ENCODE results near the gene TCP11L2. TPM values are rescaled to one million over a fixed set of nuclear protein-coding genes. Genes with fewer than 3 reads are reported as not detected.

The TCP11L2 gene
- total and polyA plus RNA-seq, 2 of the 13 experiments (the other 11 are each of a cell fraction or from before 2014, with no cell fraction given) = 4.6 to 24.1 TPM

DNA sequence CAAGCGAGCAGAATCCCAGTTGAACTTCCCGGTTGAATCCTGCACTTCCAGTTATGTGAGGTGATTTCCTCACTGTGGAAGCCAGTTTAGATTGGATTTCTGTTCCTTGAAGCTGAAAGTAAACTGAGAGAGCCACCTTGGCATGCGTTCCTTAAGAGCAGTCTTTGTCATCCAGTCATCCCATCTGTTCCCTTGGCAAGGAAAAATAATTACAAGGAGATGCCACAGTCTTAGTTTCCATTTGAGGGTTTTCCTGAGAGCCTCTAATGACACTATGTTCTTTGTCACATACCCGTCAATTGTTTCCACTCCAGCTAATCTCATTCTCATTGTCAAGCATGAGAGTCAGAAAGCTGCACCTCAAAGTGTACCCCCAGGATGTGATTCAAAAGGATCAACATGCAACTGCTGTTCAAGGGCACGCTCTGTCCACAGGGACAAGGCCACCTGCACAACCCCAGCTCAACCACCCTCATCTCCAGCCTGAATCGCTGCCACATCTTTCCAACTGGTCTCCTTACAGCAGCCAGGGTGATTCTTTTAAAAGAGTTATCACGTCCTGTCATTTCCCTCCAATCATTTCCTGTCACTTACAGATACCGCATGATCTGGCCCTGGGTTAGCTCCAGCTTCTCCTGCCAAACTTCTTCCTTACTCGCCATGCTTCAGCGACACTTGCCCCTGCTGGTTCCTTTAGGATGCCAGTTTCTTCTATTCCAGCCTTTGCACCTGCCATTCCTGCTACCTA lies 18.0 kb upstream of the TCP11L2 start (continued):
- TF ChIP-seq, protein P1, sequence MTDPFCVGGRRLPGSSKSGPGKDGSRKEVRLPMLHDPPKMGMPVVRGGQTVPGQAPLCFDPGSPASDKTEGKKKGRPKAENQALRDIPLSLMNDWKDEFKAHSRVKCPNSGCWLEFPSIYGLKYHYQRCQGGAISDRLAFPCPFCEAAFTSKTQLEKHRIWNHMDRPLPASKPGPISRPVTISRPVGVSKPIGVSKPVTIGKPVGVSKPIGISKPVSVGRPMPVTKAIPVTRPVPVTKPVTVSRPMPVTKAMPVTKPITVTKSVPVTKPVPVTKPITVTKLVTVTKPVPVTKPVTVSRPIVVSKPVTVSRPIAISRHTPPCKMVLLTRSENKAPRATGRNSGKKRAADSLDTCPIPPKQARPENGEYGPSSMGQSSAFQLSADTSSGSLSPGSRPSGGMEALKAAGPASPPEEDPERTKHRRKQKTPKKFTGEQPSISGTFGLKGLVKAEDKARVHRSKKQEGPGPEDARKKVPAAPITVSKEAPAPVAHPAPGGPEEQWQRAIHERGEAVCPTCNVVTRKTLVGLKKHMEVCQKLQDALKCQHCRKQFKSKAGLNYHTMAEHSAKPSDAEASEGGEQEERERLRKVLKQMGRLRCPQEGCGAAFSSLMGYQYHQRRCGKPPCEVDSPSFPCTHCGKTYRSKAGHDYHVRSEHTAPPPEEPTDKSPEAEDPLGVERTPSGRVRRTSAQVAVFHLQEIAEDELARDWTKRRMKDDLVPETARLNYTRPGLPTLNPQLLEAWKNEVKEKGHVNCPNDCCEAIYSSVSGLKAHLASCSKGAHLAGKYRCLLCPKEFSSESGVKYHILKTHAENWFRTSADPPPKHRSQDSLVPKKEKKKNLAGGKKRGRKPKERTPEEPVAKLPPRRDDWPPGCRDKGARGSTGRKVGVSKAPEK (CRISPR knock-in tag; IDR thresholded peaks at IDR 0.05; ENCODE audit: borderline replicate concordance) = peak; percentile 54; the same call in 1 of the 2 replicates
- TF ChIP-seq KAT2B (IDR thresholded peaks at IDR 0.05; ENCODE audit: borderline replicate concordance, low read depth, low read length) (no peak), HNRNPL (IDR thresholded peaks at IDR 0.05; ENCODE audit: low read depth, low read length) (no peak), ZNF775 (CRISPR knock-in tag; IDR thresholded peaks at IDR 0.05; ENCODE audit: borderline replicate concordance) (no peak), DNMT3B (CRISPR knock-in tag; conservative IDR thresholded peaks at IDR 0.05) (no peak), SUZ12 (IDR thresholded peaks at IDR 0.05; ENCODE audit: low read depth, low read length) (no peak), MEIS2 (CRISPR knock-in tag; IDR thresholded peaks at IDR 0.05) (peak; percentile 86; the same call in 1 of the 2 replicates), ZFYVE20 (CRISPR knock-in tag; IDR thresholded peaks at IDR 0.05; ENCODE audit: borderline replicate concordance, low read depth) (no peak), GTF3A (CRISPR knock-in tag; conservative IDR thresholded peaks at IDR 0.05) (no peak), ZNF337 (CRISPR knock-in tag; IDR thresholded peaks at IDR 0.05; ENCODE audit: borderline replicate concordance, low read depth) (no peak), SIN3A (IDR thresholded peaks at IDR 0.05; ENCODE audit: borderline replicate concordance, low read depth, low read length) (no peak), MEF2D (CRISPR knock-in tag; IDR thresholded peaks at IDR 0.05) (peak; percentile 88), ZNF761 (CRISPR knock-in tag; conservative IDR thresholded peaks at IDR 0.05) (no peak), ZSCAN22 (CRISPR knock-in tag; IDR thresholded peaks at IDR 0.05) (no peak), ZNF446 (CRISPR knock-in tag; IDR thresholded peaks at IDR 0.05) (no peak)
- TF ChIP-seq, protein P2, sequence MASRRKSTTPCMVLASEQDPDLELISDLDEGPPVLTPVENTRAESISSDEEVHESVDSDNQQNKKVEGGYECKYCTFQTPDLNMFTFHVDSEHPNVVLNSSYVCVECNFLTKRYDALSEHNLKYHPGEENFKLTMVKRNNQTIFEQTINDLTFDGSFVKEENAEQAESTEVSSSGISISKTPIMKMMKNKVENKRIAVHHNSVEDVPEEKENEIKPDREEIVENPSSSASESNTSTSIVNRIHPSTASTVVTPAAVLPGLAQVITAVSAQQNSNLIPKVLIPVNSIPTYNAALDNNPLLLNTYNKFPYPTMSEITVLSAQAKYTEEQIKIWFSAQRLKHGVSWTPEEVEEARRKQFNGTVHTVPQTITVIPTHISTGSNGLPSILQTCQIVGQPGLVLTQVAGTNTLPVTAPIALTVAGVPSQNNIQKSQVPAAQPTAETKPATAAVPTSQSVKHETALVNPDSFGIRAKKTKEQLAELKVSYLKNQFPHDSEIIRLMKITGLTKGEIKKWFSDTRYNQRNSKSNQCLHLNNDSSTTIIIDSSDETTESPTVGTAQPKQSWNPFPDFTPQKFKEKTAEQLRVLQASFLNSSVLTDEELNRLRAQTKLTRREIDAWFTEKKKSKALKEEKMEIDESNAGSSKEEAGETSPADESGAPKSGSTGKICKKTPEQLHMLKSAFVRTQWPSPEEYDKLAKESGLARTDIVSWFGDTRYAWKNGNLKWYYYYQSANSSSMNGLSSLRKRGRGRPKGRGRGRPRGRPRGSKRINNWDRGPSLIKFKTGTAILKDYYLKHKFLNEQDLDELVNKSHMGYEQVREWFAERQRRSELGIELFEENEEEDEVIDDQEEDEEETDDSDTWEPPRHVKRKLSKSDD (CRISPR knock-in tag; IDR thresholded peaks at IDR 0.05; ENCODE audit: low read depth) = no peak
- TF ChIP-seq, protein P3, sequence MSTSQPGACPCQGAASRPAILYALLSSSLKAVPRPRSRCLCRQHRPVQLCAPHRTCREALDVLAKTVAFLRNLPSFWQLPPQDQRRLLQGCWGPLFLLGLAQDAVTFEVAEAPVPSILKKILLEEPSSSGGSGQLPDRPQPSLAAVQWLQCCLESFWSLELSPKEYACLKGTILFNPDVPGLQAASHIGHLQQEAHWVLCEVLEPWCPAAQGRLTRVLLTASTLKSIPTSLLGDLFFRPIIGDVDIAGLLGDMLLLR (CRISPR knock-in tag; IDR thresholded peaks at IDR 0.05) = no peak
- TF ChIP-seq, protein P4, sequence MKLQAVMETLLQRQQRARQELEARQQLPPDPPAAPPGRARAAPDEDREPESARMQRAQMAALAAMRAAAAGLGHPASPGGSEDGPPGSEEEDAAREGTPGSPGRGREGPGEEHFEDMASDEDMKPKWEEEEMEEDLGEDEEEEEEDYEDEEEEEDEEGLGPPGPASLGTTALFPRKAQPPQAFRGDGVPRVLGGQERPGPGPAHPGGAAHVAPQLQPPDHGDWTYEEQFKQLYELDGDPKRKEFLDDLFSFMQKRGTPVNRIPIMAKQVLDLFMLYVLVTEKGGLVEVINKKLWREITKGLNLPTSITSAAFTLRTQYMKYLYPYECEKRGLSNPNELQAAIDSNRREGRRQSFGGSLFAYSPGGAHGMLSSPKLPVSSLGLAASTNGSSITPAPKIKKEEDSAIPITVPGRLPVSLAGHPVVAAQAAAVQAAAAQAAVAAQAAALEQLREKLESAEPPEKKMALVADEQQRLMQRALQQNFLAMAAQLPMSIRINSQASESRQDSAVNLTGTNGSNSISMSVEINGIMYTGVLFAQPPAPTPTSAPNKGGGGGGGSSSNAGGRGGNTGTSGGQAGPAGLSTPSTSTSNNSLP (IDR thresholded peaks at IDR 0.05; ENCODE audit: low read depth, low read length) = peak; percentile 69; the same call in 1 of the 2 replicates
- TF ChIP-seq, protein P5, sequence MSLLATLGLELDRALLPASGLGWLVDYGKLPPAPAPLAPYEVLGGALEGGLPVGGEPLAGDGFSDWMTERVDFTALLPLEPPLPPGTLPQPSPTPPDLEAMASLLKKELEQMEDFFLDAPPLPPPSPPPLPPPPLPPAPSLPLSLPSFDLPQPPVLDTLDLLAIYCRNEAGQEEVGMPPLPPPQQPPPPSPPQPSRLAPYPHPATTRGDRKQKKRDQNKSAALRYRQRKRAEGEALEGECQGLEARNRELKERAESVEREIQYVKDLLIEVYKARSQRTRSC (CRISPR knock-in tag; IDR thresholded peaks at IDR 0.05; ENCODE audit: low read depth) = no peak
- TF ChIP-seq, protein P6, sequence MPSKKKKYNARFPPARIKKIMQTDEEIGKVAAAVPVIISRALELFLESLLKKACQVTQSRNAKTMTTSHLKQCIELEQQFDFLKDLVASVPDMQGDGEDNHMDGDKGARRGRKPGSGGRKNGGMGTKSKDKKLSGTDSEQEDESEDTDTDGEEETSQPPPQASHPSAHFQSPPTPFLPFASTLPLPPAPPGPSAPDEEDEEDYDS (CRISPR knock-in tag; IDR thresholded peaks at IDR 0.05) = no peak; the same call in 1 of the 2 replicates
